SK-N-DZ (cell line): ENCODE results near the gene CHMP4A. TPM values are rescaled to one million over a fixed set of nuclear protein-coding genes. Genes with fewer than 3 reads are reported as not detected.

Experiments used
- DNase-seq: peaks from one replicate; pipeline ENCODE4 v3.0.0-alpha.2; 2015; ENCODE audit warnings: low spot score
- polyA plus RNA-seq, 2 experiments: library from polyadenylated mRNA; depleted of rRNA; stranded (reverse); fragments of >200 nt; gene quantifications; 2 replicates each; pipeline ENCODE4 v1.2.3, GENCODE V29; 2014

Gene CHMP4A
- 22.8 TPM in 2 replicates for polyA plus RNA-seq (2014; cell fraction: cytosol; rRNA removed)
- polyA plus RNA-seq (2014; cell fraction: nucleus; rRNA removed) = 14.0 and 15.6 TPM in 2 replicates

GRCh38 chr14:24212924-24213865 lies at the start of gene CHMP4A:
TSS of gene CHMP4A (minus strand) at chr14:24213488. CDS start at chr14:24213439, 49 bp downstream.
- DNase-seq = peak; percentile 99

GRCh38 chr14:24261969-24262327 lies 48.7 kb upstream of the CHMP4A start:
- no peak for DNase-seq

GRCh38 chr14:24261256-24261968 lies 48.1 kb upstream of the CHMP4A start:
- DNase-seq = no peak

GRCh38 chr14:24260780-24261157 lies 47.5 kb upstream of the CHMP4A start:
- no peak for DNase-seq

- DNase-seq = no peak
Measured at GRCh38 chr14:24260026-24260779, 46.9 kb upstream of the CHMP4A start.

- no peak for DNase-seq
Measured at GRCh38 chr14:24259282-24260025, 46.2 kb upstream of the CHMP4A start.

- no peak for DNase-seq
Measured at GRCh38 chr14:24258548-24259265, 45.4 kb upstream of the CHMP4A start.

GRCh38 chr14:24258119-24258518 lies 44.8 kb upstream of the CHMP4A start:
- DNase-seq = no peak

- DNase-seq = no peak
Measured at GRCh38 chr14:24256960-24257359, 43.7 kb upstream of the CHMP4A start.

- no peak for DNase-seq
Measured at GRCh38 chr14:24255931-24256711, 42.8 kb upstream of the CHMP4A start.

- DNase-seq = no peak
Measured at GRCh38 chr14:24255438-24255837, 42.1 kb upstream of the CHMP4A start.

- DNase-seq = no peak
Measured at GRCh38 chr14:24254630-24255392, 41.5 kb upstream of the CHMP4A start.

GRCh38 chr14:24253936-24254335 lies 40.6 kb upstream of the CHMP4A start:
- DNase-seq = no peak

GRCh38 chr14:24252289-24253124 lies 39.2 kb upstream of the CHMP4A start:
- DNase-seq = no peak

- DNase-seq = no peak
Measured at GRCh38 chr14:24251880-24252288, 38.6 kb upstream of the CHMP4A start.

GRCh38 chr14:24250354-24250753 lies 37.1 kb upstream of the CHMP4A start:
- DNase-seq = no peak

GRCh38 chr14:24249230-24250021 lies 36.1 kb upstream of the CHMP4A start:
- DNase-seq = no peak
